ENCODE data around the gene DIAPH2.
"Not testable (repeated sequence)": the region's sequence is repeated elsewhere in the genome, so short reads cannot be mapped to it uniquely, and the experiment has no call there.

DIAPH2 gene

GRCh38 chrX:96792047-96792446 lies 107.4 kb downstream of the DIAPH2 start:
- H2AFZ ChIP-seq (ENCODE audit: low read depth, low read length): no peak overlapping the region
- no peaks in the 10 kb centered on the region for H3K9me3 ChIP-seq (ENCODE audit: low read length)
- no peaks in the 10 kb centered on the region for H3K27me3 ChIP-seq (ENCODE audit: insufficient read depth, low read length)
- no peaks in the 10 kb centered on the region for H3K36me3 ChIP-seq (ENCODE audit: insufficient read depth, low read length)
- H3K4me3 ChIP-seq (ENCODE audit: low read length): no peak overlapping the region
- no peaks in the 10 kb centered on the region for H3K4me1 ChIP-seq (ENCODE audit: insufficient read depth, low read length)

GRCh38 chrX:96798982-96799381 lies 114.3 kb downstream of the DIAPH2 start:
- peaks cover 2% of the 10 kb centered on the region for H3K4me1 ChIP-seq (ENCODE audit: insufficient read depth, low read length)
- no peaks in the 10 kb centered on the region for H3K9me3 ChIP-seq (ENCODE audit: low read length)
- H3K4me3 ChIP-seq (ENCODE audit: low read length): no peak overlapping the region
- H3K36me3 ChIP-seq (ENCODE audit: insufficient read depth, low read length): no peaks in the 10 kb centered on the region
- H2AFZ ChIP-seq (ENCODE audit: low read depth, low read length): no peak overlapping the region
- H3K27me3 ChIP-seq (ENCODE audit: insufficient read depth, low read length): no peaks in the 10 kb centered on the region

- H3K4me1 ChIP-seq (ENCODE audit: insufficient read depth, low read length): no peaks in the 10 kb centered on the region
- H3K4me3 ChIP-seq (ENCODE audit: low read length): no peak overlapping the region
- no peaks in the 10 kb centered on the region for H3K27me3 ChIP-seq (ENCODE audit: insufficient read depth, low read length)
- no peaks in the 10 kb centered on the region for H3K36me3 ChIP-seq (ENCODE audit: insufficient read depth, low read length)
- no peaks in the 10 kb centered on the region for H3K9me3 ChIP-seq (ENCODE audit: low read length)
- no peak overlapping the region for H2AFZ ChIP-seq (ENCODE audit: low read depth, low read length)
Observed at GRCh38 chrX:96807318-96807717, 122.7 kb downstream of the DIAPH2 start.

GRCh38 chrX:96820935-96821334 lies 136.3 kb downstream of the DIAPH2 start:
- no peak overlapping the region for H3K4me3 ChIP-seq (ENCODE audit: low read length)
- no peaks in the 10 kb centered on the region for H3K9me3 ChIP-seq (ENCODE audit: low read length)
- no peak overlapping the region for H2AFZ ChIP-seq (ENCODE audit: low read depth, low read length)
- no peaks in the 10 kb centered on the region for H3K36me3 ChIP-seq (ENCODE audit: insufficient read depth, low read length)
- no peaks in the 10 kb centered on the region for H3K27me3 ChIP-seq (ENCODE audit: insufficient read depth, low read length)
- H3K4me1 ChIP-seq (ENCODE audit: insufficient read depth, low read length): no peaks in the 10 kb centered on the region

- H3K4me3 ChIP-seq (ENCODE audit: low read length): no peak overlapping the region
- no peak overlapping the region for H2AFZ ChIP-seq (ENCODE audit: low read depth, low read length)
- no peaks in the 10 kb centered on the region for H3K27me3 ChIP-seq (ENCODE audit: insufficient read depth, low read length)
- no peaks in the 10 kb centered on the region for H3K4me1 ChIP-seq (ENCODE audit: insufficient read depth, low read length)
- no peaks in the 10 kb centered on the region for H3K36me3 ChIP-seq (ENCODE audit: insufficient read depth, low read length)
- H3K9me3 ChIP-seq (ENCODE audit: low read length): no peaks in the 10 kb centered on the region
Observed at GRCh38 chrX:96824166-96824565, 139.5 kb downstream of the DIAPH2 start.

GRCh38 chrX:96833333-96833732 lies 148.7 kb downstream of the DIAPH2 start:
- H2AFZ ChIP-seq (ENCODE audit: low read depth, low read length): no peak overlapping the region
- no peak overlapping the region for H3K4me3 ChIP-seq (ENCODE audit: low read length)
- no peaks in the 10 kb centered on the region for H3K27me3 ChIP-seq (ENCODE audit: insufficient read depth, low read length)
- no peaks in the 10 kb centered on the region for H3K9me3 ChIP-seq (ENCODE audit: low read length)
- no peaks in the 10 kb centered on the region for H3K36me3 ChIP-seq (ENCODE audit: insufficient read depth, low read length)
- H3K4me1 ChIP-seq (ENCODE audit: insufficient read depth, low read length): no peaks in the 10 kb centered on the region

GRCh38 chrX:96834137-96834536 lies 149.5 kb downstream of the DIAPH2 start:
- Histone ChIP-seq H2AFZ (ENCODE audit: low read depth, low read length) (no peak overlapping the region), H3K4me3 (ENCODE audit: low read length) (no peak overlapping the region), H3K4me1 (ENCODE audit: insufficient read depth, low read length) (no peaks in the 10 kb centered on the region), H3K27me3 (ENCODE audit: insufficient read depth, low read length) (no peaks in the 10 kb centered on the region), H3K9me3 (ENCODE audit: low read length) (no peaks in the 10 kb centered on the region), H3K36me3 (ENCODE audit: insufficient read depth, low read length) (no peaks in the 10 kb centered on the region)

GRCh38 chrX:96835660-96836289 lies 151.1 kb downstream of the DIAPH2 start:
- H3K4me3 ChIP-seq (ENCODE audit: low read length): no peak overlapping the region
- no peak overlapping the region for H2AFZ ChIP-seq (ENCODE audit: low read depth, low read length)
- H3K36me3 ChIP-seq (ENCODE audit: insufficient read depth, low read length): no peaks in the 10 kb centered on the region
- H3K4me1 ChIP-seq (ENCODE audit: insufficient read depth, low read length): no peaks in the 10 kb centered on the region
- H3K27me3 ChIP-seq (ENCODE audit: insufficient read depth, low read length): no peaks in the 10 kb centered on the region
- no peaks in the 10 kb centered on the region for H3K9me3 ChIP-seq (ENCODE audit: low read length)

- Histone ChIP-seq H3K27me3 (ENCODE audit: insufficient read depth, low read length) (peaks cover 2% of the 10 kb centered on the region), H3K9me3 (ENCODE audit: low read length) (no peaks in the 10 kb centered on the region), H3K4me3 (ENCODE audit: low read length) (no peak overlapping the region), H3K4me1 (ENCODE audit: insufficient read depth, low read length) (no peaks in the 10 kb centered on the region), H2AFZ (ENCODE audit: low read depth, low read length) (no peak overlapping the region), H3K36me3 (ENCODE audit: insufficient read depth, low read length) (no peaks in the 10 kb centered on the region)
Observed at GRCh38 chrX:96837808-96838207, 153.2 kb downstream of the DIAPH2 start.

- H3K27me3 ChIP-seq (ENCODE audit: insufficient read depth, low read length): peaks cover 2% of the 10 kb centered on the region
- H3K4me3 ChIP-seq (ENCODE audit: low read length): no peak overlapping the region
Observed at GRCh38 chrX:96838537-96838936, 153.9 kb downstream of the DIAPH2 start.

GRCh38 chrX:96841325-96841724 lies 156.7 kb downstream of the DIAPH2 start:
- H2AFZ ChIP-seq (ENCODE audit: low read depth, low read length): no peak overlapping the region
- H3K4me3 ChIP-seq (ENCODE audit: low read length): no peak overlapping the region
- no peaks in the 10 kb centered on the region for H3K9me3 ChIP-seq (ENCODE audit: low read length)
- peaks cover 2% of the 10 kb centered on the region for H3K27me3 ChIP-seq (ENCODE audit: insufficient read depth, low read length)
- H3K4me1 ChIP-seq (ENCODE audit: insufficient read depth, low read length): no peaks in the 10 kb centered on the region
- no peaks in the 10 kb centered on the region for H3K36me3 ChIP-seq (ENCODE audit: insufficient read depth, low read length)

More at GRCh38 chrX:96838537-96838936, 153.9 kb downstream of the DIAPH2 start:
- no peaks in the 10 kb centered on the region for H3K9me3 ChIP-seq (ENCODE audit: low read length)
- no peaks in the 10 kb centered on the region for H3K36me3 ChIP-seq (ENCODE audit: insufficient read depth, low read length)
- H3K4me1 ChIP-seq (ENCODE audit: insufficient read depth, low read length): no peaks in the 10 kb centered on the region
- H2AFZ ChIP-seq (ENCODE audit: low read depth, low read length): no peak overlapping the region

GRCh38 chrX:96841866-96842265 lies 157.2 kb downstream of the DIAPH2 start:
- not testable (repeated sequence) for H3K4me3 ChIP-seq (ENCODE audit: low read length); H3K4me1 ChIP-seq (ENCODE audit: insufficient read depth, low read length); H3K36me3 ChIP-seq (ENCODE audit: insufficient read depth, low read length); H3K9me3 ChIP-seq (ENCODE audit: low read length); H2AFZ ChIP-seq (ENCODE audit: low read depth, low read length); H3K27me3 ChIP-seq (ENCODE audit: insufficient read depth, low read length)

- no peaks in the 10 kb centered on the region for H3K36me3 ChIP-seq (ENCODE audit: insufficient read depth, low read length)
- H2AFZ ChIP-seq (ENCODE audit: low read depth, low read length): no peak overlapping the region
- no peak overlapping the region for H3K4me3 ChIP-seq (ENCODE audit: low read length)
- H3K27me3 ChIP-seq (ENCODE audit: insufficient read depth, low read length): peaks cover 2% of the 10 kb centered on the region
- H3K9me3 ChIP-seq (ENCODE audit: low read length): no peaks in the 10 kb centered on the region
- H3K4me1 ChIP-seq (ENCODE audit: insufficient read depth, low read length): peaks cover 2% of the 10 kb centered on the region
Observed at GRCh38 chrX:96843566-96843965, 158.9 kb downstream of the DIAPH2 start.

- Histone ChIP-seq H3K4me3 (ENCODE audit: low read length) (no peak overlapping the region), H3K4me1 (ENCODE audit: insufficient read depth, low read length) (peaks cover 2% of the 10 kb centered on the region), H3K27me3 (ENCODE audit: insufficient read depth, low read length) (no peaks in the 10 kb centered on the region), H3K36me3 (ENCODE audit: insufficient read depth, low read length) (no peaks in the 10 kb centered on the region), H3K9me3 (ENCODE audit: low read length) (no peaks in the 10 kb centered on the region), H2AFZ (ENCODE audit: low read depth, low read length) (no peak overlapping the region)
Observed at GRCh38 chrX:96846841-96847240, 162.2 kb downstream of the DIAPH2 start.
